Esophagus muscularis mucosa (tissue), 4 donors: ENCODE results near the gene FMN1. TPM values are rescaled to one million over a fixed set of nuclear protein-coding genes. Genes with fewer than 3 reads are reported as not detected.

Experiments used
- DNase-seq: peaks from one replicate; pipeline ENCODE4 v3.0.0-alpha.2; 2017; ENCODE audit errors: extremely low spot score
- H3K27ac ChIP-seq, 4 donors: fragments of 200-600 bp; sonication (generic); replicated peaks in 1 of 4; 1 replicate in 3 of 4; 2 replicates in 1 of 4; pipeline ENCODE4 v1.5.1; 2016 to 2019; ENCODE audit warnings: mild to moderate bottlenecking in 1 of 4
- H3K27me3 ChIP-seq, 4 donors: fragments of 200-600 bp; sonication (generic); one replicate each; pipeline versions ENCODE4 v1.5.1 to v1.6.0; 2016 to 2019
- H3K36me3 ChIP-seq, 4 donors: fragments of 200-600 bp; sonication (generic); one replicate each; pipeline ENCODE4 v1.5.1; 2016 to 2019
- H3K4me1 ChIP-seq, 4 donors: fragments of 200-600 bp; sonication (generic); one replicate each; pipeline ENCODE4 v1.5.1; 2016 to 2019
- H3K4me3 ChIP-seq, 4 donors: fragments of 200-600 bp; sonication (generic); 1 replicate in 2 of 4; 2 replicates in 2 of 4; pipeline ENCODE4 v1.5.1; 2016 to 2019; ENCODE audit warnings: mild to moderate bottlenecking in 4 of 4, moderate library complexity in 1 of 4
- H3K9me3 ChIP-seq, 4 donors: fragments of 200-600 bp; sonication (generic); 1 replicate in 3 of 4; 2 replicates in 1 of 4; pipeline ENCODE4 v1.5.1; 2016 to 2019
- CTCF ChIP-seq, 3 experiments: fragments of 200-600 bp in 2 of 3; fragments of 450-650 bp in 1 of 3; sonication (generic) in 2 of 3; IDR thresholded peaks; one replicate each; pipeline ENCODE4 v1.5.1; 2017 to 2019; ENCODE audit warnings: antibody characterized with exemption in 3 of 3, mild to moderate bottlenecking in 2 of 3, moderate library complexity in 1 of 3
- EP300 ChIP-seq: sonication (generic); formaldehyde crosslinking; IDR thresholded peaks from one replicate; pipeline ENCODE4 v1.6.1; 2017; ENCODE audit warnings: antibody characterized with exemption
- POLR2A ChIP-seq: fragments of 450-650 bp; IDR thresholded peaks from one replicate; pipeline ENCODE4 v1.6.1; 2017; ENCODE audit warnings: antibody characterized with exemption, moderate library complexity, mild to moderate bottlenecking, low read depth
- POLR2AphosphoS5 ChIP-seq, 2 donors: sonication (generic); formaldehyde crosslinking; IDR thresholded peaks; one replicate each; pipeline ENCODE4 v1.6.1; 2017; ENCODE audit warnings: antibody characterized with exemption in 2 of 2
- WGBS: methylation state at CpG from one replicate; pipeline ENCODE4 v1.1.5; 2018; 5-methylcytosine and 5-hydroxymethylcytosine counted together
- intact Hi-C: fragments of 100-400 bp; cut with DNase I; formaldehyde crosslinking; loops from one replicate; pipeline ENCODE4 v1.15.1; 2023
- total RNA-seq, 4 donors: library from RNA; depleted of rRNA; stranded (reverse); fragments of >200 nt; gene quantifications; one replicate each; pipeline versions ENCODE4 v1.1.0 to v1.2.1, GENCODE V29; 2016

FMN1 gene
- total RNA-seq, 4 donors from 2014 or later = 4.8 to 12.5 (median 8.6) TPM

GRCh38 chr15:33108518-33108917 lies 86.0 kb downstream of the FMN1 start:
- intact Hi-C loops = no loop called here
- Histone ChIP-seq H3K9me3 (no peaks in the 10 kb centered on the region), H3K27me3 (no peaks in the 10 kb centered on the region), H3K4me3 (no peak overlapping the region), H3K27ac (no peak overlapping the region), H3K36me3 (no peaks in the 10 kb centered on the region), H3K4me1 (no peaks in the 10 kb centered on the region)
- TF ChIP-seq POLR2AphosphoS5 (IDR thresholded peaks at IDR 0.05) (no peak), POLR2A (no peak), EP300 (no peak), CTCF (IDR thresholded peaks at IDR 0.05) (no peak)
- no peak for DNase-seq

GRCh38 chr15:33107950-33108349 lies 86.6 kb downstream of the FMN1 start:
- Histone ChIP-seq H3K27ac (no peak overlapping the region), H3K4me1 (no peaks in the 10 kb centered on the region), H3K4me3 (no peak overlapping the region), H3K36me3 (no peaks in the 10 kb centered on the region), H3K27me3 (no peaks in the 10 kb centered on the region), H3K9me3 (no peaks in the 10 kb centered on the region)
- TF ChIP-seq CTCF (IDR thresholded peaks at IDR 0.05) = no peak
- no peak for TF ChIP-seq POLR2AphosphoS5 (IDR thresholded peaks at IDR 0.05)
- TF ChIP-seq EP300 = no peak
- no peak for TF ChIP-seq POLR2A
- intact Hi-C loops = no loop called here
- DNase-seq = no peak
- 82% methylated on average over 2 of the region's 2 CpGs for WGBS

- TF ChIP-seq POLR2A (no peak), CTCF (IDR thresholded peaks at IDR 0.05) (no peak), POLR2AphosphoS5 (IDR thresholded peaks at IDR 0.05) (no peak), EP300 (no peak)
- H3K36me3 ChIP-seq = no peaks in the 10 kb centered on the region
- no peaks in the 10 kb centered on the region for H3K9me3 ChIP-seq
- H3K27me3 ChIP-seq = no peaks in the 10 kb centered on the region
- 45% methylated on average over 2 of the region's 2 CpGs for WGBS
- no peak for DNase-seq
- no peak overlapping the region for H3K27ac ChIP-seq
- H3K4me3 ChIP-seq = no peak overlapping the region
- H3K4me1 ChIP-seq = no peaks in the 10 kb centered on the region
- intact Hi-C loops = no loop called here
Observed at GRCh38 chr15:33104212-33104611, 90.3 kb downstream of the FMN1 start.

GRCh38 chr15:33101036-33101435 lies 93.5 kb downstream of the FMN1 start:
- WGBS = 89% methylated on average over 3 of the region's 3 CpGs
- intact Hi-C loops = no loop called here
- no peak for DNase-seq

More at GRCh38 chr15:33101036-33101435, 93.5 kb downstream of the FMN1 start:
- Histone ChIP-seq H3K27ac (no peak overlapping the region), H3K27me3 (no peaks in the 10 kb centered on the region), H3K4me1 (no peaks in the 10 kb centered on the region), H3K36me3 (no peaks in the 10 kb centered on the region), H3K9me3 (no peaks in the 10 kb centered on the region), H3K4me3 (no peak overlapping the region)
- no peak for TF ChIP-seq EP300
- TF ChIP-seq POLR2A = no peak
- TF ChIP-seq POLR2AphosphoS5 (IDR thresholded peaks at IDR 0.05) = no peak
- no peak for TF ChIP-seq CTCF (IDR thresholded peaks at IDR 0.05)
